HG03520 (cell line): Measurements from ENCODE around the gene CCL17.
A peak's percentile ranks its signal among the peaks of the same experiment; 100 is the strongest.
"Not testable (repeated sequence)": the region's sequence is repeated elsewhere in the genome, so short reads cannot be mapped to it uniquely, and the experiment has no call there.

ENCODE experiments used
- ATAC-seq: cut with Tn5 transposase; IDR thresholded peaks from one replicate; pipeline ENCODE4 v1.9.1; 2021; ENCODE audit warnings: mild to moderate bottlenecking, moderate library complexity; ENCODE audit not compliant: unreplicated experiment

CCL17 gene

GRCh38 chr16:57427824-57428223 is 23.3 kb downstream of the CCL17 start:
- no peak for ATAC-seq

- ATAC-seq, result no peak
These were observed 26.4 kb downstream of the CCL17 start for GRCh38 chr16:57430955-57431354.

- no peak for ATAC-seq
These were observed 27.9 kb downstream of the CCL17 start for GRCh38 chr16:57432505-57432904.

GRCh38 chr16:57432989-57433388 is 28.4 kb downstream of the CCL17 start:
- ATAC-seq, result no peak

GRCh38 chr16:57434003-57434402 is 29.4 kb downstream of the CCL17 start:
- no peak for ATAC-seq

GRCh38 chr16:57435838-57436237 is 31.3 kb downstream of the CCL17 start:
- no peak for ATAC-seq

GRCh38 chr16:57439947-57440346 is 35.4 kb downstream of the CCL17 start:
- ATAC-seq, result not testable (repeated sequence)

GRCh38 chr16:57440551-57440950 is 36.0 kb downstream of the CCL17 start:
- ATAC-seq, result not testable (repeated sequence)

GRCh38 chr16:57444711-57445110 is 40.1 kb downstream of the CCL17 start:
- no peak for ATAC-seq

- ATAC-seq, result no peak
These were observed 40.9 kb downstream of the CCL17 start for GRCh38 chr16:57445510-57445909.

- peak; percentile 26 for ATAC-seq
These were observed 42.1 kb downstream of the CCL17 start for GRCh38 chr16:57446531-57447185.

- peak; percentile 91 for ATAC-seq
These were observed 42.8 kb downstream of the CCL17 start, which contains the start of the genes CIAPIN1 and COQ9 for GRCh38 chr16:57447186-57447962. Gene CIAPIN1, minus strand, starts transcription at chr16:57447385. Its CDS starts 6,457 bp downstream, at chr16:57440928. Gene COQ9, plus strand, starts transcription at chr16:57447479. Its CDS starts 27 bp downstream, at chr16:57447506.

GRCh38 chr16:57452021-57452420 is 47.5 kb downstream of the CCL17 start:
- ATAC-seq, result no peak

GRCh38 chr16:57462209-57462977 is 57.8 kb downstream of the CCL17 start, which contains the start of gene POLR2C:
Gene POLR2C, plus strand, starts transcription at chr16:57462679. Its CDS starts 46 bp downstream, at chr16:57462725.
- ATAC-seq, result peak; percentile 75

- no peak for ATAC-seq
These were observed 58.4 kb downstream of the CCL17 start for GRCh38 chr16:57462978-57463362.

- no peak for ATAC-seq
These were observed 60.0 kb downstream of the CCL17 start for GRCh38 chr16:57464523-57464922.
